OCI-LY7 (cell line): ENCODE measurements around the gene C10orf71. TPM values are rescaled to one million over a fixed set of nuclear protein-coding genes. Genes with fewer than 3 reads are reported as not detected.
A peak's percentile ranks its signal among the peaks of the same experiment; 100 is the strongest.

Experiments used
- BruUV-seq: library from RNA; stranded (reverse); fragments of 400-500 nt; replicated peaks from 2 replicates; lab custom pipeline; 2021; lab: Mats Ljungman, UMichigan
- CTCF ChIA-PET: fragments of 300-600 bp; sonication (Branson Sonifier 250); formaldehyde crosslinking; loops from one replicate; lab custom pipeline; 2022; ENCODE audit warnings: antibody characterized with exemption; ENCODE audit not compliant: unreplicated experiment; lab: Charles Lee
- POLR2A ChIA-PET: fragments of 300-600 bp; sonication (Branson Sonifier 250); formaldehyde crosslinking; loops from one replicate; lab custom pipeline; 2022; ENCODE audit warnings: antibody characterized with exemption; lab: Charles Lee
- DNase-seq: peaks from one replicate; pipeline ENCODE4 v3.0.0-alpha.2; 2015; ENCODE audit warnings: low spot score
- H2AFZ ChIP-seq: fragments of 200-600 bp; sonication (generic), shearing (Covaris generic); 2 replicates; pipeline ENCODE4 v1.6.1; 2014; ENCODE audit warnings: mild to moderate bottlenecking, antibody characterized with exemption, low read length, moderate library complexity
- H3K27ac ChIP-seq: fragments of 200-600 bp; sonication (generic); 2 replicates; pipeline ENCODE4 v1.5.1; 2014; ENCODE audit warnings: mixed run types, low read depth, mild to moderate bottlenecking, moderate library complexity, low read length, inconsistent platforms; ENCODE audit not compliant: poor library complexity, severe bottlenecking
- H3K36me3 ChIP-seq: fragments of 200-600 bp; sonication (generic); 2 replicates; pipeline ENCODE4 v1.6.1; 2014; ENCODE audit warnings: mild to moderate bottlenecking, antibody characterized with exemption, low read length, moderate library complexity, mixed read lengths; ENCODE audit not compliant: insufficient read depth
- H3K4me1 ChIP-seq: fragments of 200-600 bp; sonication (generic); 2 replicates; pipeline ENCODE4 v1.5.1; 2014; ENCODE audit warnings: mild to moderate bottlenecking, low read length; ENCODE audit not compliant: insufficient read depth, poor library complexity, severe bottlenecking
- H3K4me2 ChIP-seq: fragments of 200-600 bp; sonication (generic); 2 replicates; pipeline ENCODE4 v1.6.1; 2014; ENCODE audit warnings: mild to moderate bottlenecking, low read length
- H3K4me3 ChIP-seq: fragments of 200-600 bp; sonication (generic); 2 replicates; pipeline ENCODE4 v1.5.1; 2014; ENCODE audit warnings: mild to moderate bottlenecking, low read depth, low read length; ENCODE audit not compliant: poor library complexity, severe bottlenecking
- H3K79me2 ChIP-seq: fragments of 200-600 bp; sonication (generic); 2 replicates; pipeline ENCODE4 v1.6.1; 2016; ENCODE audit warnings: low read depth, mild to moderate bottlenecking, low read length, moderate library complexity, mixed read lengths; ENCODE audit not compliant: insufficient read depth
- H3K9me2 ChIP-seq: fragments of 200-600 bp; sonication (generic); 2 replicates; pipeline ENCODE4 v1.6.1; 2016; ENCODE audit warnings: mild to moderate bottlenecking, low read length, mixed read lengths; ENCODE audit not compliant: insufficient read depth
- H3K9me3 ChIP-seq: fragments of 200-600 bp; sonication (generic); 2 replicates; pipeline ENCODE4 v1.6.1; 2014; ENCODE audit warnings: mild to moderate bottlenecking, mixed run types, low read length, mixed read lengths
- H4K20me1 ChIP-seq: fragments of 200-600 bp; sonication (generic); 2 replicates; pipeline ENCODE4 v1.6.1; 2014; ENCODE audit warnings: mild to moderate bottlenecking, antibody characterized with exemption, low read length, moderate library complexity, mixed read lengths; ENCODE audit not compliant: insufficient read depth
- CTCF ChIP-seq: fragments of 200-600 bp; sonication (generic); conservative IDR thresholded peaks from 2 replicates; pipeline ENCODE4 v1.5.1; 2014; ENCODE audit warnings: mild to moderate bottlenecking, antibody characterized with exemption, low read length, moderate library complexity, mixed read lengths
- EZH2phosphoT487 ChIP-seq: fragments of 200-600 bp; sonication (generic); IDR thresholded peaks from 2 replicates; pipeline ENCODE4 v1.6.1; 2018; ENCODE audit warnings: low read depth, borderline replicate concordance, mild to moderate bottlenecking, mixed run types, antibody characterized with exemption, low read length, moderate library complexity, mixed read lengths
- intact Hi-C: fragments of 100-400 bp; cut with micrococcal nuclease; formaldehyde crosslinking; loops from one replicate; pipeline ENCODE4 v1.10.0; 2022; ENCODE audit not compliant: unreplicated experiment
- total RNA-seq, 2 experiments: library from RNA; depleted of rRNA in 1 of 2; stranded (reverse); fragments of >200 nt in 1 of 2; shearing (Covaris generic) in 1 of 2; gene quantifications; 2 replicates each; pipeline ENCODE4 v1.2.3, GENCODE V29; 2014 to 2022

C10orf71 gene
- total RNA-seq, 2 experiments from 2014 or later = 0.06 to 0.08 TPM

- Histone ChIP-seq H2AFZ (no peak overlapping the region), H3K4me1 (no peaks in the 10 kb centered on the region), H3K36me3 (no peaks in the 10 kb centered on the region), H3K79me2 (no peaks in the 10 kb centered on the region), H3K4me2 (no peak overlapping the region), H3K4me3 (no peak overlapping the region), H3K9me3 (no peaks in the 10 kb centered on the region), H3K27ac (no peak overlapping the region), H3K9me2 (no peaks in the 10 kb centered on the region), H4K20me1 (no peaks in the 10 kb centered on the region)
- peak; percentile 8 for DNase-seq
- BruUV-seq = no TSS peak
- intact Hi-C loops = no loop called here
- ChIA-PET CTCF (no interaction called here), POLR2A (no interaction called here)
- TF ChIP-seq CTCF (no peak), EZH2phosphoT487 (no peak)
These were observed 21.0 kb upstream of the C10orf71 start for GRCh38 chr10:49277973-49278372.

- no peaks in the 10 kb centered on the region for H3K4me1 ChIP-seq
- no peak overlapping the region for H2AFZ ChIP-seq
- no peak overlapping the region for H3K4me2 ChIP-seq
- no peak for DNase-seq
- H3K4me3 ChIP-seq = no peak overlapping the region
- no peaks in the 10 kb centered on the region for H3K9me2 ChIP-seq
- no peaks in the 10 kb centered on the region for H3K79me2 ChIP-seq
- ChIA-PET POLR2A (no interaction called here), CTCF (no interaction called here)
- BruUV-seq = no TSS peak
- TF ChIP-seq EZH2phosphoT487 (no peak), CTCF (no peak)
- H4K20me1 ChIP-seq = no peaks in the 10 kb centered on the region
- H3K9me3 ChIP-seq = no peaks in the 10 kb centered on the region
- intact Hi-C loops = no loop called here
- H3K27ac ChIP-seq = no peak overlapping the region
- no peaks in the 10 kb centered on the region for H3K36me3 ChIP-seq
These were observed 20.4 kb upstream of the C10orf71 start for GRCh38 chr10:49278497-49278981.

GRCh38 chr10:49279015-49279880 is 19.7 kb upstream of the C10orf71 start:
- Histone ChIP-seq H3K9me2 (no peaks in the 10 kb centered on the region), H2AFZ (no peak overlapping the region), H3K9me3 (no peaks in the 10 kb centered on the region), H3K27ac (no peak overlapping the region), H3K36me3 (no peaks in the 10 kb centered on the region), H4K20me1 (no peaks in the 10 kb centered on the region), H3K4me2 (no peak overlapping the region), H3K79me2 (no peaks in the 10 kb centered on the region), H3K4me3 (no peak overlapping the region), H3K4me1 (no peaks in the 10 kb centered on the region)
- no peak for DNase-seq
- ChIA-PET CTCF (no interaction called here), POLR2A (interaction anchor here (0.6 kb wide), 1 partner anchor 132 kb away, joined by 4 read pairs; no protein-coding TSS in a partner anchor)
- TF ChIP-seq CTCF (no peak), EZH2phosphoT487 (no peak)
- no TSS peak for BruUV-seq
- intact Hi-C loops = no loop called here
